Cardiac muscle cell (in vitro differentiated cells and primary cell): ENCODE measurements around the gene PPP1R1C. TPM values are rescaled to one million over a fixed set of nuclear protein-coding genes. Genes with fewer than 3 reads are reported as not detected.

Experiments used
- DNase-seq, 2 donors: peaks; one replicate each; pipeline versions ENCODE4 v3.0.0 to v3.0.0-alpha.2; 2010 to 2017; ENCODE audit warnings: low read depth in 1 of 2, low spot score in 1 of 2
- H3K27ac ChIP-seq: fragments of 200-600 bp; sonication (generic); 2 replicates; pipeline ENCODE4 v1.5.1; 2016
- H3K27me3 ChIP-seq: fragments of 200-600 bp; sonication (generic); 2 replicates; pipeline ENCODE4 v1.6.0; 2016; ENCODE audit warnings: control low read depth
- H3K36me3 ChIP-seq: fragments of 200-600 bp; sonication (generic); 2 replicates; pipeline ENCODE4 v1.5.1; 2016; ENCODE audit warnings: control low read depth
- H3K4me1 ChIP-seq: fragments of 200-600 bp; sonication (generic); 2 replicates; pipeline ENCODE4 v1.8.1; 2017; ENCODE audit warnings: low read depth, mild to moderate bottlenecking, mixed run types
- H3K4me3 ChIP-seq: fragments of 200-600 bp; sonication (generic); 2 replicates; pipeline ENCODE4 v1.5.1; 2016; ENCODE audit warnings: mild to moderate bottlenecking
- H3K9me3 ChIP-seq: fragments of 200-600 bp; sonication (generic); 2 replicates; pipeline ENCODE4 v1.5.1; 2017; ENCODE audit warnings: low read depth, mild to moderate bottlenecking, control low read depth
- polyA plus RNA-seq: library from polyadenylated mRNA; unstranded; fragments of >200 nt; fragmentation: Nextera tagmentation; extraction: Ambion mirVana; gene quantifications from 2 replicates; pipeline ENCODE4 v1.2.1, GENCODE V29; 2016
- total RNA-seq: library from RNA; depleted of rRNA; stranded (reverse); fragments of >200 nt; gene quantifications from 2 replicates; pipeline ENCODE4 v1.2.3, GENCODE V29; 2016
- TF ChIP-seq, protein P1 (sequence below): IDR thresholded peaks from 2 replicates; pipeline ENCODE4 v1.5.1; 2012; ENCODE audit warnings: low read depth, mild to moderate bottlenecking, low read length

PPP1R1C gene
- total and polyA plus RNA-seq, 2 experiments from 2014 or later: 8.6 to 12.1 TPM

DNA sequence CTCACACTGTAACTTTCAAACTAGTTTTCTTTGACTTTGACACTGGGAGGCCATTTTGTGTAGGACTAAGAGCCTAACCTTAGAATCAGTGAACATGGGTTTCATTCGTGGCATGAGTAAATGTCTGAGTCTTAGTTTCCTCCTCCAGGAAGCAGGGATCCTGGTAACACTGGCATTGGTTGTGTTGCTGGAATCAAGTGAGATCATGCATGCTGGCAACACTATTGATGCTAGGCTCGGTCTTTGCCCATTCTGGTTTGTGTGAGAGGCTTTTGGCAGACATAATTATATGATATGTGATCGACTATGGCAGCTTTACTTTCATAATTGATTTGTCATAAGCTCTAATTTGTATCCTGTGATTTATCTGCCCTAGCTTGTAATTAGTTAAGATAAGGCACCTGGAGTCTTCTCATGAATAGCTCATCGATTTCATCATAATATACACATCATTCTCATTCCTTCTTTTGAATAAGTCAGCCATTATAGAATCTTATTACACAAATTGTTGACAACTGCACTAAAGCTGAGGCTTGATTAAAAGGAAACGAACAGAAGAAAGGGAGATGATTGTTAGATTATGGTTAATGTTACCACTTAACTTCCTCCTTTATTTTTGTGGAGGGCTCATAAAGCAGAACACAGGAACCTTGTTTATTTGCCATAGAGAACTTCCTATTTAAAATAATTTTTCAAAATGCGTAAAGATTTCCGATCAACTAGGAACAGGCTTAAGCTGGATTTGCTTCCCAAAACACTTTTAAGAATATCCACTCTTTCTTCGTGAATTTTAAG, 12.6 kb downstream of the PPP1R1C start:
- no peak for DNase-seq
- TF ChIP-seq, protein P1, sequence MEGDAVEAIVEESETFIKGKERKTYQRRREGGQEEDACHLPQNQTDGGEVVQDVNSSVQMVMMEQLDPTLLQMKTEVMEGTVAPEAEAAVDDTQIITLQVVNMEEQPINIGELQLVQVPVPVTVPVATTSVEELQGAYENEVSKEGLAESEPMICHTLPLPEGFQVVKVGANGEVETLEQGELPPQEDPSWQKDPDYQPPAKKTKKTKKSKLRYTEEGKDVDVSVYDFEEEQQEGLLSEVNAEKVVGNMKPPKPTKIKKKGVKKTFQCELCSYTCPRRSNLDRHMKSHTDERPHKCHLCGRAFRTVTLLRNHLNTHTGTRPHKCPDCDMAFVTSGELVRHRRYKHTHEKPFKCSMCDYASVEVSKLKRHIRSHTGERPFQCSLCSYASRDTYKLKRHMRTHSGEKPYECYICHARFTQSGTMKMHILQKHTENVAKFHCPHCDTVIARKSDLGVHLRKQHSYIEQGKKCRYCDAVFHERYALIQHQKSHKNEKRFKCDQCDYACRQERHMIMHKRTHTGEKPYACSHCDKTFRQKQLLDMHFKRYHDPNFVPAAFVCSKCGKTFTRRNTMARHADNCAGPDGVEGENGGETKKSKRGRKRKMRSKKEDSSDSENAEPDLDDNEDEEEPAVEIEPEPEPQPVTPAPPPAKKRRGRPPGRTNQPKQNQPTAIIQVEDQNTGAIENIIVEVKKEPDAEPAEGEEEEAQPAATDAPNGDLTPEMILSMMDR: no peak

DNA sequence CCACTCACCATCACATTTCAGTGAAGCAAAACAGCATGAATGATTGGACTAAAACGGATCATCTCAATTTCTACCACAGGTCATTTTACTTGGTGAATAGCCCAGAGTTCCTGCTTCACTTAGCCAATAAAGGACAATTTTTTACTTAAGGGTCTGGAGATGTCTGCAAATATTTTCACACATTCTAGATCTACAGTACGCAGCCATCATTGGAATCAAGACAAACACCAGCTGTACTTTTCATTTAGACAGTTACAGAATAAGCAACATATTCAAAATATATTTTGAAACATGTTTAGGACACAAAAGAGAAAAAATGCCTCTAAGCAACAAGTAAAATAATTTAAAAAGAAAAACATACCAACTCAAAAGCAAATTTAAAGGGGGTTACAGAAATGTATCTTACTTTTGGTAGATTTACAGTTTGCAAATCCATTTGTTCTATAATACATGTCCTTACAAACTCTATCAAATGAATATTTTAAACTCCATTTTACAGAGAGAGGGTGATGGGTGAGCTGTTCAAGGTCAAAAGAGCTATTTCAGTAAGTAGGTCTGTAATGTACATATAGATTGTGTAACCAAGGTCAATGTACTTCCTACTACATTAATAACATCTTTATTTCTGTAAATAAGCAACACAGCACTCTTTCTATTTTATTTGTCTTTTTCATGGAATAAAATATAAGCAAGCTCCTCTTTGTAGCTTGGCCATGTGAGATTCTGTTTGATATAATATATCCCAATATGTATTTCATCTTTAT, 13.4 kb downstream of the PPP1R1C start:
- H3K9me3 ChIP-seq: no peaks in the 10 kb centered on the region
- DNase-seq: no peak
- H3K4me1 ChIP-seq: no peaks in the 10 kb centered on the region
- H3K36me3 ChIP-seq: no peaks in the 10 kb centered on the region
- TF ChIP-seq, protein P1: no peak
- H3K4me3 ChIP-seq: no peak overlapping the region
- no peaks in the 10 kb centered on the region for H3K27me3 ChIP-seq
- no peak overlapping the region for H3K27ac ChIP-seq

More for the DNA sequence above, 12.6 kb downstream of the PPP1R1C start:
- no peaks in the 10 kb centered on the region for H3K36me3 ChIP-seq
- H3K4me1 ChIP-seq: no peaks in the 10 kb centered on the region
- no peak overlapping the region for H3K4me3 ChIP-seq
- no peak overlapping the region for H3K27ac ChIP-seq
- H3K27me3 ChIP-seq: no peaks in the 10 kb centered on the region
- no peaks in the 10 kb centered on the region for H3K9me3 ChIP-seq

DNA sequence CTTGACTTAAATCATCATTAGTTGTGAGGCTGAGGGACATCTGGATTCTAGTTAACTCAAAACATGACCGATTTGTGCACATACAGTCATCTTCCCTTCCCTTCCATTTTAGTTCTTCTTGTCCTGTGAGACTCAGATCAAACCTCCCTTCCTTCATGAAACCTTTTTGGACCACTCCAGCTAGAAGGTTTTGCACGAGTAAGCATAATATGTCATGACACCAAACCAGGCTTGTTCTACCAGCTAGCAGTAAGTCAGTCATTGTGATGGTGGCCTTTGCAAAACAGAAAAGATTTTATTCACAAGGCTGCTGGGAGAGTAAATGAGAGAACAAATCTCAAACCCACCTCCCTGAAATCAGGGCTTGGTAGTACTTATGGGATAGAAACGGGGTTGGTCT, 14.3 kb downstream of the PPP1R1C start:
- Histone ChIP-seq H3K27me3 (no peaks in the 10 kb centered on the region), H3K27ac (no peak overlapping the region), H3K4me3 (no peak overlapping the region), H3K36me3 (no peaks in the 10 kb centered on the region), H3K4me1 (no peaks in the 10 kb centered on the region), H3K9me3 (no peaks in the 10 kb centered on the region)
- DNase-seq: no peak
- TF ChIP-seq, protein P1: no peak

DNA sequence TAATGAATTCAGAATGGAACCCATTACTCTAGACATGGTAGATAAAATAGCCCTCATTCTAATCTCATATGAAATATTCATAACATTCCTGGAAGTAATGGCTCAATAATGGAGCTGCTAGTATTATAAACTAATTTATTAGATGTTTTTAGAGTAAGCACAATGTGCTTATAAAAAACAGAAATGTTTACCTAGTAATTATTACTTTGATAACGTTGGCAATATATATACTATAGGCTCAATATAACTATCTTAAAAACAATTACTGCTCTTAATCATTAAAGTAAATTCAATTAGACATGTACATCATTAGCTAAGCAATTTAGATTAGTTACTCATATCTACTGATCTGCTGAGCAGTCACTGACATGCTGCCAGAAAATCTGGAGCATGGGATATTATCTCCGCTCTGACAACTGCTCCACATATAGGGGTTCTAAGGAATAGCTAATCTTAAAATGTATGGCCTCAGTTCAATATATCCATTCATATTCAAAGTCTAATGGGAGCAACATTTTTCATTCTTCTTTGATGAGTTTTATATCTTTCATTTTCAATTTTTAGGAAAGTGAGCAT, 19.4 kb downstream of the PPP1R1C start:
- no peak overlapping the region for H3K27ac ChIP-seq
- H3K9me3 ChIP-seq: no peaks in the 10 kb centered on the region
- TF ChIP-seq, protein P1: no peak
- no peaks in the 10 kb centered on the region for H3K4me1 ChIP-seq
- no peaks in the 10 kb centered on the region for H3K27me3 ChIP-seq
- H3K4me3 ChIP-seq: no peak overlapping the region
- H3K36me3 ChIP-seq: no peaks in the 10 kb centered on the region
- DNase-seq: no peak

DNA sequence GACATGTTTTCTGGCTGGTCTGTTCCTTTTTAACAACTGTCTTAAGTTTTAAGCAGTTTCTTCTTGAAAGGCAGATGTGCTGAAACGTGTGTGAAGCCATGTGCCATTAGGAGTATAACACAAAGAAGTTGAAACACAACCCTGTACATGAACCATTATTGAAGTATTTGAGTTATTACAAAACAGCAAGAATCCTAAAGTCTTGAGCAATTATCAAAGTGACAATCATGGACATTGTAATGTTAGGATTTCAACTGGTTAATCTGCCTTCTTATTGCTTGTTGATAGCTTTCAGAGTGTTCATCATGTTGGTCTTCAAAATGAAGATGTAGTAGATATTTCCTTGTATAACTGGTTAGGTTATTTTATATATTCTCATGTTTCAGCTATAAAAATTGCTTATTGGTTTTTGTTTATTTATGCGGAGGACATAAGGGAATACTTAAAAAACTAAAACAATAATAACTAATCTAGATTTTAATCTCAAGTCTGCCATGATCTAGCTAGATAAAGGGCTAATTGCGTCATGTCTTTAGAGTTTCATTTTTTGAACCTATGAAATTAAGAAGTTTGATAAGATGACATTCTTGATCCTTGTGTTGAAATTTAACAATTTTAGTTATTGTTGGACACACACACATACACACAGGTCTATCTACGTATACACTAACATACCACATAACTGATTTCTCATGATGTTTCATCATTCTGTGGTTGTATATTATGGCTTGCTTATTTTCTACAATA, 21.1 kb downstream of the PPP1R1C start:
- TF ChIP-seq, protein P1: no peak

More for the DNA sequence above, 21.1 kb downstream of the PPP1R1C start:
- no peak overlapping the region for H3K27ac ChIP-seq
- no peaks in the 10 kb centered on the region for H3K9me3 ChIP-seq
- H3K27me3 ChIP-seq: no peaks in the 10 kb centered on the region
- DNase-seq: no peak
- no peak overlapping the region for H3K4me3 ChIP-seq
- no peaks in the 10 kb centered on the region for H3K36me3 ChIP-seq
- no peaks in the 10 kb centered on the region for H3K4me1 ChIP-seq
